ENCODE measurements around the gene DMXL2. TPM values are rescaled to one million over a fixed set of nuclear protein-coding genes. Genes with fewer than 3 reads are reported as not detected.

DMXL2 gene
- total RNA-seq, 1 donor = 54.9 TPM

- H3K4me1 ChIP-seq (ENCODE audit: insufficient read depth, low read length) = no peaks in the 10 kb centered on the region
- no peak overlapping the region for H3K4me3 ChIP-seq (ENCODE audit: low read length)
- no peaks in the 10 kb centered on the region for H3K9me3 ChIP-seq (ENCODE audit: low read depth, low read length)
- no peaks in the 10 kb centered on the region for H3K27me3 ChIP-seq (ENCODE audit: insufficient read depth, low read length)
Measured at GRCh38 chr15:51497806-51498205, 124.8 kb downstream of the DMXL2 start.

GRCh38 chr15:51496246-51496645, 126.3 kb downstream of the DMXL2 start:
- H3K4me3 ChIP-seq (ENCODE audit: low read length) = no peak overlapping the region
- H3K9me3 ChIP-seq (ENCODE audit: low read depth, low read length) = no peaks in the 10 kb centered on the region

GRCh38 chr15:51494411-51495314, 127.9 kb downstream of the DMXL2 start:
- no peaks in the 10 kb centered on the region for H3K9me3 ChIP-seq (ENCODE audit: low read depth, low read length)
- H3K4me3 ChIP-seq (ENCODE audit: low read length) = no peak overlapping the region
- H3K4me1 ChIP-seq (ENCODE audit: insufficient read depth, low read length) = no peaks in the 10 kb centered on the region
- H3K27me3 ChIP-seq (ENCODE audit: insufficient read depth, low read length) = no peaks in the 10 kb centered on the region

More at GRCh38 chr15:51496246-51496645, 126.3 kb downstream of the DMXL2 start:
- H3K4me1 ChIP-seq (ENCODE audit: insufficient read depth, low read length) = no peaks in the 10 kb centered on the region
- no peaks in the 10 kb centered on the region for H3K27me3 ChIP-seq (ENCODE audit: insufficient read depth, low read length)

- Histone ChIP-seq H3K4me1 (ENCODE audit: insufficient read depth, low read length) (no peaks in the 10 kb centered on the region), H3K4me3 (ENCODE audit: low read length) (no peak overlapping the region), H3K9me3 (ENCODE audit: low read depth, low read length) (no peaks in the 10 kb centered on the region), H3K27me3 (ENCODE audit: insufficient read depth, low read length) (no peaks in the 10 kb centered on the region)
Measured at GRCh38 chr15:51493892-51494291, 128.7 kb downstream of the DMXL2 start.

- H3K27me3 ChIP-seq (ENCODE audit: insufficient read depth, low read length) = no peaks in the 10 kb centered on the region
- no peaks in the 10 kb centered on the region for H3K4me1 ChIP-seq (ENCODE audit: insufficient read depth, low read length)
- no peak overlapping the region for H3K4me3 ChIP-seq (ENCODE audit: low read length)
Measured at GRCh38 chr15:51492528-51492927, 130.0 kb downstream of the DMXL2 start.

GRCh38 chr15:51491941-51492340, 130.6 kb downstream of the DMXL2 start:
- Histone ChIP-seq H3K9me3 (ENCODE audit: low read depth, low read length) (no peaks in the 10 kb centered on the region), H3K4me1 (ENCODE audit: insufficient read depth, low read length) (no peaks in the 10 kb centered on the region), H3K4me3 (ENCODE audit: low read length) (no peak overlapping the region), H3K27me3 (ENCODE audit: insufficient read depth, low read length) (no peaks in the 10 kb centered on the region)

More at GRCh38 chr15:51492528-51492927, 130.0 kb downstream of the DMXL2 start:
- no peaks in the 10 kb centered on the region for H3K9me3 ChIP-seq (ENCODE audit: low read depth, low read length)

GRCh38 chr15:51484781-51485180, 137.8 kb downstream of the DMXL2 start:
- H3K27me3 ChIP-seq (ENCODE audit: insufficient read depth, low read length) = no peaks in the 10 kb centered on the region
- H3K9me3 ChIP-seq (ENCODE audit: low read depth, low read length) = peaks cover 21% of the 10 kb centered on the region
- no peaks in the 10 kb centered on the region for H3K4me1 ChIP-seq (ENCODE audit: insufficient read depth, low read length)
- H3K4me3 ChIP-seq (ENCODE audit: low read length) = no peak overlapping the region

GRCh38 chr15:51483985-51484384, 138.6 kb downstream of the DMXL2 start:
- no peaks in the 10 kb centered on the region for H3K27me3 ChIP-seq (ENCODE audit: insufficient read depth, low read length)
- no peaks in the 10 kb centered on the region for H3K4me1 ChIP-seq (ENCODE audit: insufficient read depth, low read length)
- no peak overlapping the region for H3K4me3 ChIP-seq (ENCODE audit: low read length)
- H3K9me3 ChIP-seq (ENCODE audit: low read depth, low read length) = peaks cover 21% of the 10 kb centered on the region

GRCh38 chr15:51483520-51483919, 139.1 kb downstream of the DMXL2 start:
- no peaks in the 10 kb centered on the region for H3K27me3 ChIP-seq (ENCODE audit: insufficient read depth, low read length)
- H3K4me3 ChIP-seq (ENCODE audit: low read length) = no peak overlapping the region
- H3K9me3 ChIP-seq (ENCODE audit: low read depth, low read length) = peaks cover 21% of the 10 kb centered on the region
- H3K4me1 ChIP-seq (ENCODE audit: insufficient read depth, low read length) = no peaks in the 10 kb centered on the region

- no peaks in the 10 kb centered on the region for H3K4me1 ChIP-seq (ENCODE audit: insufficient read depth, low read length)
- no peaks in the 10 kb centered on the region for H3K9me3 ChIP-seq (ENCODE audit: low read depth, low read length)
- H3K27me3 ChIP-seq (ENCODE audit: insufficient read depth, low read length) = no peaks in the 10 kb centered on the region
- no peak overlapping the region for H3K4me3 ChIP-seq (ENCODE audit: low read length)
Measured at GRCh38 chr15:51475736-51476135, 146.8 kb downstream of the DMXL2 start.

- Histone ChIP-seq H3K27me3 (ENCODE audit: insufficient read depth, low read length) (no peaks in the 10 kb centered on the region), H3K9me3 (ENCODE audit: low read depth, low read length) (no peaks in the 10 kb centered on the region), H3K4me3 (ENCODE audit: low read length) (no peak overlapping the region), H3K4me1 (ENCODE audit: insufficient read depth, low read length) (no peaks in the 10 kb centered on the region)
Measured at GRCh38 chr15:51470512-51470911, 152.1 kb downstream of the DMXL2 start.

- Histone ChIP-seq H3K4me1 (ENCODE audit: insufficient read depth, low read length) (no peaks in the 10 kb centered on the region), H3K9me3 (ENCODE audit: low read depth, low read length) (no peaks in the 10 kb centered on the region), H3K4me3 (ENCODE audit: low read length) (no peak overlapping the region), H3K27me3 (ENCODE audit: insufficient read depth, low read length) (no peaks in the 10 kb centered on the region)
Measured at GRCh38 chr15:51460796-51461195, 161.8 kb downstream of the DMXL2 start.

- Histone ChIP-seq H3K4me3 (ENCODE audit: low read length) (no peak overlapping the region), H3K27me3 (ENCODE audit: insufficient read depth, low read length) (no peaks in the 10 kb centered on the region), H3K4me1 (ENCODE audit: insufficient read depth, low read length) (no peaks in the 10 kb centered on the region)
Measured at GRCh38 chr15:51450001-51450400, 172.6 kb downstream of the DMXL2 start.

GRCh38 chr15:51448622-51449399, 173.8 kb downstream of the DMXL2 start:
- Histone ChIP-seq H3K27me3 (ENCODE audit: insufficient read depth, low read length) (no peaks in the 10 kb centered on the region), H3K9me3 (ENCODE audit: low read depth, low read length) (no peaks in the 10 kb centered on the region), H3K4me1 (ENCODE audit: insufficient read depth, low read length) (no peaks in the 10 kb centered on the region), H3K4me3 (ENCODE audit: low read length) (no peak overlapping the region)

More at GRCh38 chr15:51450001-51450400, 172.6 kb downstream of the DMXL2 start:
- no peaks in the 10 kb centered on the region for H3K9me3 ChIP-seq (ENCODE audit: low read depth, low read length)

GRCh38 chr15:51447855-51448621, 174.5 kb downstream of the DMXL2 start:
- H3K27me3 ChIP-seq (ENCODE audit: insufficient read depth, low read length) = no peaks in the 10 kb centered on the region
- no peaks in the 10 kb centered on the region for H3K9me3 ChIP-seq (ENCODE audit: low read depth, low read length)
- no peak overlapping the region for H3K4me3 ChIP-seq (ENCODE audit: low read length)
- no peaks in the 10 kb centered on the region for H3K4me1 ChIP-seq (ENCODE audit: insufficient read depth, low read length)
